Stimulated activated CD8-positive, alpha-beta memory T cell treated with anti-CD3 and anti-CD28 coated beads, Interleukin-7, amount 100 ng/mL, for 48 hours (primary cell): ENCODE results near the gene CPVL.
"Not testable (repeated sequence)": the region's sequence is repeated elsewhere in the genome, so short reads cannot be mapped to it uniquely, and the experiment has no call there.

Experiments used
- DNase-seq, 2 donors: peaks; one replicate each; pipeline ENCODE4 v3.0.0-alpha.2; 2020; ENCODE audit warnings: low read depth in 1 of 2; ENCODE audit errors: extremely low read depth in 1 of 2

Gene CPVL

DNA sequence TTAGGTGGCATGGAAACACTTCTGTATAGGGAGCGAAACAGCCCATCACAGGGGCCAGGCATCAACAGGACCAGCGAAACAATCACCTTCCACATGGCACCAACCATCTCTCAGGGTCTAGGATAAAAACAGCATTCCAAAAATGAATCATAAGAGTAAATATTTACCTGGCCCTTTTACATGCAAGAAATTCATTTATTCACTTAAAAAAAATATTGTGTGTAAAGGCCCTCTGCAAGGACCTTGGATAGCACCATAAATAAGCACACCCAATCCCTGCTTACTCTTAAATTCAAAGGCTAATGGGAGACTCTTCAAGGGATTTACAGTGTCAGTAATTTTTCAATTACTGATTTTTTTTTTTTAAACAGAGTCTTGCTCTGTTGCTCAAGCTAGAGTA is 25.4 kb downstream of the CPVL start:
- no peak for DNase-seq

DNA sequence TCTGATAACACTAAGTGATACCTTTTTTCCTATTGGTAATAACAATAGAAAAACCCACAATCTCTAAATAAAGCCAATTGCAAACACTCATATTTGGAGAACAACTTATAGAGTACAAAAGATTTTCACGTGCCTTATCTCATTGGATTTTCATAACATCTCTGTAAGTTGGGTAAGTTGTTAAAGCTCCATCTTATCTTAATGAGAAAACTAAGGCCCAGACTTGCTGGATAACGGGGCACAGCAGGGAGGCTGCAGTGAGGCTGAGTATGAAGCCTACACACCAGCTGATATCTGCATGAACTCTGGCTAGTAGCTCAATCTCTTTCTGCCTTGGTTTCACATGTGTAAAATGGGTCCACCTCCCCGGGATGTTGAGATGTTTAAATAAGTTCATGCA is 26.8 kb downstream of the CPVL start:
- no peak for DNase-seq

DNA sequence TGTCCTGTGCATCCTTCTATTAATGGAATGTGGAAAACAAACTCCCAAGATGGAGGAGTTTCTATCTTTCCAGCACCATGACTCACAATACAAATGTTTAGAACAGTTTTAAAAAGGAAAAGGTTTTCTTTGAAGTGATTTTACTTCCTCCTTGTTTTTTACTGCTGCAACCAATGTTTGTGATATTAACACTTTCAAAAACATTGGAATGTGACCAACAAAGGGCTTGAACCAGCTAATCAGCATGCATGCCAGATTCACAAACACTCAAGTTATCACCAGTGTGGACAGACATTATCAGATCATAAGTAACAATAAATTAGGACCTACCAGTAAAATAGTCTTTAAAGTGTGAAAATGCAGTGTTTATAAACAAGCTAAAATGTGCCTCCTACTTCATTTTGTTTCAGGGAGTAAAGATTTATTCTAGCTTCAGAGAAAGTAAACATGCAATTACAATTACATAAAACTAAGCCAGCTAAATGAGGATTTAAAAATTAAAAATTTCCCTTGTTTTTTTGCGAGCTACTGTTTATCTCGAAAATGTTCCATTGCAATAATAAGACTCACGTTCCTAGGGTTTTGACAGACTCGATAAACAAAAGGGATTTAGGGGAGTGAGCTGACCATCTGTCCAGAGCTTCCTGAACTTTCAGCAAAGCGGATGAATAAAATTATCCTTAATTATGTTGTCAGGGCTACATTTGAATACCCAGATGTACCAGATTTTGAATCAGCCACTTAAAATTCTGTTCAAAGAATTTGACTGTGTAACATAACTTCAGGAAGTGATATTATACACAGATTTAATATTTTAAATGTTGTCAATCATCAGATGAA is 29.8 kb downstream of the CPVL start:
- no peak for DNase-seq

DNA sequence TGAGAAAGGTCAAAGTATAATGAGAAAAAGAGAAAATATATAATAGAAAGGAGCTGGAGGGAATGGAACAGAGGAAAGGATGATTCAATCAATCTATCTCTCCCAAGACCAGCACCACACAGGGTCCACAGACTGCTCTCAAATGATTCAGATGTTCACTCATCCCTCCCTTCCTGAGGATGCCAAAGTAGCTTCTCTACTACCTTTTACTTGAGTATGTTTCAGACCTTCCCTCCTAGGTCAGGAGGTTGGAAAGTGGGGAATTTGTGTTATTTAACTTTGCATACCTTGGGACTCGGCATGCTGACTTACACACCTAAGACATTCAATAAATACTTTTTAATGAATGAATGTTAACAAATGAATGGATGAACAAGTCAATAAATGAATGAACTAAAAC is 30.6 kb downstream of the CPVL start:
- no peak for DNase-seq

DNA sequence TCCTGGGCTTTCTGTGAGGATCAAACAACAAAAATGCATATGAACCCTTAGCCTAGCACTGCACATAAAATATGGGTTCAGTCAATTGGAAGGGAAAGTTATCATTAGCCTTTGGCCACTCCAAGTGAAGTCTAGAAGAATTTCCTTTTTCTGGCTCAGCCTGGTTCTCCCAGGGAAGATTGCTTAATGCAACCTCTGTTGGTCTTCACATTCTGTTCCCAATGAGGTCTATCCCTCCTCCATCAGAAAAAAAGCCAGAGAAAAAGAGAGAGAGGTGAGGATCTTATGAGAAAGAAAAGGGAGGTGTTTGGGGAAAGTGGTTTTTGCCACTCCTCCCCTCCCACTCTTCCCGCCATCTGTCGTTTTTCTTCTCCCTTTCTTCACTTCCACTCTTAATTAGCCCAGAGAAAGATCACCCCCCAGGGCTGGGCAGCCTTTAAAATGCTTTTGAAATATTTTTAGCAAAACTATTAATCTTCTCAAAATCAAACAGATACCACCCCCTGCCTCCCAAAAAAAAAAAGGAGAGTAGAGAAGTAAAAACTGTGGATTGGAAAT is 31.1 kb downstream of the CPVL start:
- no peak for DNase-seq

DNA sequence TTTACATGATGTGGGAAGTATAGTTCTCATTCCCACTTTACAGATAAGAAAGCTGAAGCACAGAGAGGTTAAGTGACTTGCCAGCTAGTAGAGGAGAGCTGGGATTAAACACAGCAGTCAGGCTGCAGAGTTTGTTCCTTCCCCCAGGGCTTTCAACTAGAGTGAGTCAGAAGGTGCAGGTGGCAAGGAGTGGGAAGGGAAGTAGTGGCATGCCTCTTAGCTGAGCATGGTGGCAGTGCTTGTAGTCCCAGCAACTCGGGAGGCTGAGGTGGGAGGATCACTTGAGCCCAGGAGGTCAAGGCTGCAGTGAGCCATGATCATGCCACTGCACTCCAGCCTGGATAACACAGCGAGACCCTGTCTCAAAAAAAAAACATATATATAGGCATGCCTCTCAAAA is 32.1 kb downstream of the CPVL start:
- DNase-seq, result not testable (repeated sequence)

DNA sequence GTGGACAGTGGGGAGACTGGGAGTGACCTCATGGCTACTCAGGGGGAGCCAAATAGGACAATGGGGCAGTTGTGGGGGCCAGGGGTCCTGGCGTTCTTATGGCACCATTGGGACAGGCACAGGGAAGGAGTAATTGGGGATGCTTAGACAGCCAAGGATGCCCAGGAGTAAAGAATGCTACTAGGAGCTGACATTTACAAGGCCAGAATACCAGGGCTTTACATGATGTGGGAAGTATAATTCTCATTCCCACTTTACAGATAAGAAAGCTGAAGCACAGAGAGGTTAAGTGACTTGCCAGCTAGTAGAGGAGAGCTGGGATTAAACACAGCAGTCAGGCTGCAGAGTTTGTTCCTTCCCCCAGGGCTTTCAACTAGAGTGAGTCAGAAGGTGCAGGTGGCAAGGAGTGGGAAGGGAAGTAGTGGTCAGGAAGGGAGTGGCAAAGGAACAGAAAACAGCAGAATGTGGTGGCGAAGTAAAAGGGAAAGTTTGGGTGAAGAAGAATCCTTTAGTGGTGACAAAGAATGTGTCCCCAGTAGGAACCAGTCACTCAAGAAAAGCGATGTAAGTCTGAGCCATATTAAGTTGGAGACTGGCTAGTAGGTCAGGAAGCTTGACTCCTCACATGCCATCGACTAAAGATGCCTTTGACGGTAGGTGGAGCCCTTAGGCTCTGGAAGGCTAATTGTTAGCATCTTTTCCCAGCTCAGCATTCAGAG is 32.8 kb downstream of the CPVL start:
- no peak for DNase-seq

DNA sequence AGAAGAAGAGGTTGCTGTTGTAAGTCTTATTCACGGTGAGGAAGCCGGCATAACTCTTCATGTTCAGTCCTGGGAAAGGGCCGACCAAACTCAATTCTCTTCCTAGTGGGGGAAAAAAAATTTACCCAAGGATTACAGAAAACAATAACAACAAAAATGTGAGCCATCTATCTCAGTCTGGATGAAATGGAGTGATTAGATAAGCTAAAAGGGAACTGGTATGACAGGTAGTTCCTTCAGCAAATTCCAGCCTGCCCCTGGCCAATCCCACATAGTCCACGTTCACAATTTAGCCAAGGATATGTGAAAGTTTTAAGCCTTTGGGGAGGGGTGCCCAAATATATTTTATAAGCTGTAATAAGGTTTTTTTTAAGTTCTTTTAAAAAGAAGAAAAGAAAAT is 33.6 kb downstream of the CPVL start:
- no peak for DNase-seq

DNA sequence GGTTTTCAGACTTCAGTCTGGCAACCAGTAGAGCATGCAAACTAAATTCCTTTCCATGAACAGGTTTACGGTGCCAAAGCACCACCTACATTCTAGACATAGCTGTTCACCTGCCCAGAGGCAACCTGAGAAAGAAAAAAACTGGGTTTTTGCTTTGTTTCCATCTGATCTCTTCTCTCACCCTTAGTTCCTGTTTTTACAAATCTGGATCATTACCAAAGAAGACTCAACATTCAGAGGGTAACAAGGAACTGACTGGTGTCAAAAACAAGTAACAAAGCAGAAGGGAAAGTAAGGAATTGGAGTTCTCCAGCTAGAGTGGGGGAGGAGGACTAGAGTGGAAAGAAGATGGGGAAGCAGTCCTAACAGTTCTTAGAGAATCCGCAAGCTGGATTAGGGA is 36.4 kb downstream of the CPVL start:
- no peak for DNase-seq

DNA sequence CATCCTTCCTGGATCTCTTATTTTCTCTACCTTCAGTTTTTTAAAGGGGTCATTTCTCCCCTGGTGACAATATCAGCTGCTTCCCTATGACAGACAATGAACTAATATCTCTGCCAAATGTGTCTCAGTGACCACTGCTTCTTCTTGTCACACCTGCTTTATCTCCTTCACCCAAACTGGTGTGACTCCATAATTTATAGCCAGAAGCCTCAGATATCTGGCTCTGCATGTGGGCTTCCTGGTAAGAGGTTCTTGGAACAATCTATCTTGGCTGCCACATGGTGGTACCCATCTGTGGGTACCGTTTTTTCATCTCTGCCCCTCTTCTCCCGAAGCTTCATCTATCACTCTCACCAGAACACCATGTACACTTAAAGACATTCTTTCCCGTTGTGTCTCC is 37.0 kb downstream of the CPVL start:
- DNase-seq, result no peak

DNA sequence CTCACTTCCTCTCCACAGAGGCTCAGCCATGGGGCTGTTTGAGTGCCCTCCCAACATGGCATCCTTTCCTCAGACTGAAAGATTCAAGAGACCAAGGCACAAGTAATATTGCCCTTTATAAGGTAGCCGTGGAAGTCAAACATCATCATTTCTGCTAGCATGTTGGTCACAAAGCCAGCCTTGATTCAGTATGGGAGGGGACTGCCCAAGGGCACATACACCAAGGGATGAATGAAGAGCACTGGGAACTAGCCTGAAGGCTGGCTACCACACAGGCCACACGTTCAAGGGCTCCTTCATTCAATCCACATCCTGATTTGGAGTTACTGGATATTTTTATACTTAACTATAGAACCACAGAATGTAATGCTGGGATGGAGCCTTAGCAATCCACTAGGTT is 39.3 kb downstream of the CPVL start:
- DNase-seq, result no peak

DNA sequence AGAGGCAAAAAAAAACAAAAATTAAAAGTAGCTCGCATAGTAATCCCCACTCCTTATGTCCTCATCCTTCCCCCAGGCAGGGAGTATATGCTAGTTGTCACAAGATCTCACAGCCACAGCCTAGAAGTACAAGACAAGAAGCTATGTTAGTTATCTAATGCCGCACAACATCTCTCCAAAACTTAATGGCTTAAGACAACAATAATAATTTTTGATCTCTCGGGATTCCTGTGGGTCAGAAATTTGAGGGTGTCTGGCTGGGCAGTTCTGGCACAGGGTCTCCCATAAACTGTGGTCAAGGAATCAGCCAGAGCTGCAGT is 39.7 kb downstream of the CPVL start:
- DNase-seq, result no peak

DNA sequence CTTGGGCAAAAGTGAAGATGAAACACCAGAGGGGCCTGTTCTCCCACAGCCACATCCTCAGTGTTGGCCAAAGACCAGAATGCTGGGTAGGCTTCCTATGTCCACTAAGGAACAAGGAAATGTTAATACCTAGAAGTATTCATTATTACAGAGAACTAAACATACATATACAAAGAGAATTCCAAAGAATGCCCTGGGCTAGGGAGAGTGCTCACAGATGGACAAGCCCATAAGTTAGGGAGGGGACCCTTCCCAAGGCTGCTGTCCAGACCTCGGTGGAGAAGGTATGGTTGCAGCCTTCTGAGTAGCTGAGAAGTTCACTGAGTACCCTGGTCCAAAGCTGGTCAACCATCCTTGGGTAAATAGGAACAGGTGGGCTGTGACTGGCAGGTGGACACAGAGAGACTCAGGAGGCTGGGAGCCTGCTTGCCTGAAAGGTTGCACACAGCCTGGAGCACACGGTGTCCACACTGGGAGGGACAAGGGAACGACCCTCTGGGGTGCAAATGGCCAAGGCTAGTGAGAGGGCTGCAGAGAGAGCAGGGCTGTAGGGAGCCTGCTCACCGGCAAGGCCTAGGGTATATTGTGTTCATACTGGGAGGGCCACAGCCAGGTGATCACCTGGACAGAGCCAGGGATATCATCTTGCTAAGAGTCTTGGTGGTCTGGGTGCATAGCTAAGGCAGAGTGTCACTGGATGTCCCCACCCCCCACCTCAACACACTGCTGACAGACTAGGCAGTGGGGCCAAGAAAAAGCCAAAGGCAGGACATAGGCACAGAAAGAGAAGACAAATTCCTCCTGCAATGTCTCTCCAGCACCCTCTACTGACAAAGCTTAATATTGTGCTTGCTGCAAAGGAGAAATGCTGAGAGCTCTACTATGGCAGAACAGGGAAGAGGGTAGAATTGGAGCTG is 40.3 kb downstream of the CPVL start:
- DNase-seq, result no peak

- DNase-seq, result no peak
Measured at GRCh38 chr7:29105191-29105590, 41.1 kb downstream of the CPVL start.

GRCh38 chr7:29102558-29103151 is 43.7 kb downstream of the CPVL start:
- DNase-seq, result no peak

GRCh38 chr7:29100924-29101323 is 45.4 kb downstream of the CPVL start:
- no peak for DNase-seq

GRCh38 chr7:29099896-29100847 is 46.2 kb downstream of the CPVL start:
- DNase-seq, result no peak

- no peak for DNase-seq
Measured at GRCh38 chr7:29096446-29096730, 49.9 kb downstream of the CPVL start.

GRCh38 chr7:29095631-29096445 is 50.5 kb downstream of the CPVL start:
- DNase-seq, result no peak
